Spleen (tissue), 11 donors: ENCODE measurements around the gene EVA1A. TPM values are rescaled to one million over a fixed set of nuclear protein-coding genes. Genes with fewer than 3 reads are reported as not detected.

Source experiments
- DNase-seq: peaks from one replicate; pipeline ENCODE4 v3.0.0-alpha.2; 2020
- H3K27ac ChIP-seq, 8 donors: fragments of 200-600 bp; sonication (generic) in 7 of 8; 1 replicate in 4 of 8; 2 replicates in 4 of 8; pipeline versions ENCODE4 v1.5.0 to v1.8.0; 2016 to 2021; ENCODE audit warnings: inconsistent platforms in 4 of 8, mild to moderate bottlenecking in 4 of 8, moderate library complexity in 1 of 8
- H3K27me3 ChIP-seq, 7 donors: fragments of 200-600 bp; sonication (generic) in 6 of 7; replicated peaks in 1 of 7; 1 replicate in 4 of 7; 2 replicates in 3 of 7; pipeline versions ENCODE4 v1.5.0 to v1.8.0; 2016 to 2021; ENCODE audit warnings: inconsistent platforms in 3 of 7, mild to moderate bottlenecking in 1 of 7
- H3K36me3 ChIP-seq, 6 donors: fragments of 200-600 bp; sonication (generic) in 5 of 6; 1 replicate in 4 of 6; 2 replicates in 2 of 6; pipeline versions ENCODE4 v1.5.0 to v1.8.0; 2016 to 2021; ENCODE audit warnings: inconsistent platforms in 2 of 6
- H3K4me1 ChIP-seq, 6 donors: fragments of 200-600 bp; sonication (generic) in 5 of 6; 1 replicate in 3 of 6; 2 replicates in 3 of 6; pipeline versions ENCODE4 v1.5.0 to v1.8.0; 2016 to 2021; ENCODE audit warnings: inconsistent platforms in 3 of 6
- H3K4me3 ChIP-seq, 8 donors: fragments of 200-600 bp; sonication (generic) in 7 of 8; 1 replicate in 4 of 8; 2 replicates in 4 of 8; pipeline versions ENCODE4 v1.5.0 to v1.8.0; 2016 to 2021; ENCODE audit warnings: inconsistent platforms in 4 of 8, mild to moderate bottlenecking in 4 of 8, moderate library complexity in 2 of 8
- H3K9me3 ChIP-seq, 8 donors: fragments of 200-600 bp; sonication (generic) in 7 of 8; 1 replicate in 4 of 8; 2 replicates in 4 of 8; pipeline versions ENCODE4 v1.5.0 to v1.8.0; 2016 to 2021; ENCODE audit warnings: inconsistent platforms in 4 of 8
- POLR2A ChIP-seq, 3 donors: fragments of 450-650 bp; IDR thresholded peaks; one replicate each; pipeline ENCODE4 v1.5.1; 2017; ENCODE audit warnings: antibody characterized with exemption in 3 of 3, mild to moderate bottlenecking in 1 of 3
- POLR2AphosphoS5 ChIP-seq, 3 donors: sonication (generic); formaldehyde crosslinking; IDR thresholded peaks; one replicate each; pipeline ENCODE4 v1.5.1; 2017; ENCODE audit warnings: antibody characterized with exemption in 3 of 3
- WGBS, 5 donors: extraction: QIAGEN DNeasy Blood & Tissue Kit in 3 of 5; methylation state at CpG; one replicate each; pipeline versions ENCODE4 v1.1.5 to v1.1.7; 2013 to 2018; 5-methylcytosine and 5-hydroxymethylcytosine counted together
- intact Hi-C: fragments of 100-400 bp; cut with DNase I; formaldehyde crosslinking; loops from one replicate; pipeline ENCODE4 v1.15.0; 2023; ENCODE audit warnings: low total_unique reads
- polyA plus RNA-seq, 3 donors: library from polyadenylated mRNA; stranded (reverse); fragments of 200-250 nt; gene quantifications; one replicate each; pipeline ENCODE4 v1.2.1, GENCODE V29; 2013
- total RNA-seq, 7 donors: library from RNA; depleted of rRNA in 3 of 7; stranded (reverse); fragments of >200 nt in 3 of 7; fragmentation: NEBNext Ultra II Directional in 4 of 7; extraction: Animal tissue kit (Norgen Biotek cat#: 25700) in 4 of 7; gene quantifications; one replicate each; pipeline versions ENCODE4 v1.1.0 to v1.2.1, GENCODE V29; 2016 to 2021
- TF ChIP-seq, protein P1 (sequence below), 11 experiments: fragments of 200-600 bp in 7 of 11; fragments of 450-650 bp in 4 of 11; sonication (generic) in 4 of 11; IDR thresholded peaks in 8 of 11; conservative IDR thresholded peaks in 3 of 11; 1 replicate in 7 of 11; 2 replicates in 4 of 11; pipeline versions ENCODE4 v1.4.0 to v1.8.0; 2016 to 2021; ENCODE audit warnings: antibody characterized with exemption in 11 of 11, inconsistent platforms in 4 of 11, mild to moderate bottlenecking in 1 of 11
- donor health status: healthy with polysubstance abuse.
- donor health status: DM: no; HTN: no; CAD: no; lungs with moderate emphysema.
- donor health status: DM: no; HTN: no; CAD: no.
- donor health status: Bipolar disorder and iron deficiency.
- donor health status: healthy.
- donor health status: DM: no; HTN: no; CAD: no.
- donor health status: DM: yes; HTN: yes; CAD: no.

Gene EVA1A
- total and polyA plus RNA-seq, 10 donors: 6.2 to 30.3 (median 14.4) TPM

DNA sequence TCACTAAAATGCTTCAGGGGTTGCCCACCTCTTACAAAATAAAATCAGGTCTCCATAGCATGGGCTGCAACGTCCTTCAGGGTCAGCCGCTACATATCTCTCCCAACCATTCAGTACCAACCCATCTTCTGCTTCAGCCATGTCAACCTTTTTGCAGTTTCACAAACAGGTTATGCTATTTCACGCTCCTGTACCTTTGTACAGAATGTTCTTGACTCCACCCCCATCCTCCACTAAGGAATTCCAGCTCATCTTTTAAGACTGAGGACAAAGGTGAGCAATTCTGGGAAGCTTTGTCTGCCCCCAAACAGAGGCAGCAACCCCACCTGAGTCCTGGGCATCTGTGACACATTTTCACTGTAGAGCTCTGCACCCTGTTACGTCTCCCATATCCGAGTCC is 8.8 kb upstream of the EVA1A start:
- Histone ChIP-seq H3K9me3 (peaks cover 0 to 2% (median 0%) of the 10 kb centered on the region in 8 donors), H3K27ac (no peak overlapping the region), H3K4me3 (no peak overlapping the region), H3K36me3 (no peaks in the 10 kb centered on the region), H3K4me1 (peaks cover 0 to 5% (median 0%) of the 10 kb centered on the region in 6 donors), H3K27me3 (peaks cover 0 to 16% (median 0%) of the 10 kb centered on the region in 7 donors)
- intact Hi-C loops: no loop called here
- TF ChIP-seq POLR2A (IDR thresholded peaks at IDR 0.05): no peak
- no peak for TF ChIP-seq POLR2AphosphoS5 (IDR thresholded peaks at IDR 0.05)
- DNase-seq: no peak
- 85 to 96% (median 91%) methylated on average over 5 of the region's 5 CpGs for WGBS, 5 donors

DNA sequence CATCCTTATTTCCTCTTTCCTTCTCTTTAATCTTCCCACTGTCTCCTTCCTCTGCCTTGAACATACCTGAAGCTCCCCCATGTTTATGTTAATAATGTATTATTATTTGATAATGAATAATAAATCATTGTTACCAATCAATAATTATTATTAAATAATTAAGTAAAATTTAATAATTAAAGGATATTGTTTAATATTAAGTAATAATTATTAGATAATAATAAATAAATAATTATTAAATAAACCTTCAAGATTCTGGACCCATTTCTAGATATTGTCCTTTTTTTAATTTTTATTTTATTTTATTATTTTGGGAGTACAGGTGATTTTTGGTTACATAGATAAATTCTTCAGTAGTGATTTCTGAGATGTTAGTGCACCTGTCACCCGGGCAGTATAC is 7.4 kb upstream of the EVA1A start:
- peaks cover 0 to 5% (median 0%) of the 10 kb centered on the region in 6 donors for H3K4me1 ChIP-seq
- intact Hi-C loops: no loop called here
- H3K27me3 ChIP-seq: peaks cover 0 to 24% (median 0%) of the 10 kb centered on the region in 7 donors
- no peak overlapping the region for H3K27ac ChIP-seq
- no peak overlapping the region for H3K4me3 ChIP-seq
- 89 to 100% (median 96%) methylated on average over 1 of the region's 1 CpG for WGBS, 5 donors
- no peak for DNase-seq
- no peaks in the 10 kb centered on the region for H3K9me3 ChIP-seq
- no peaks in the 10 kb centered on the region for H3K36me3 ChIP-seq
- TF ChIP-seq, protein P1, sequence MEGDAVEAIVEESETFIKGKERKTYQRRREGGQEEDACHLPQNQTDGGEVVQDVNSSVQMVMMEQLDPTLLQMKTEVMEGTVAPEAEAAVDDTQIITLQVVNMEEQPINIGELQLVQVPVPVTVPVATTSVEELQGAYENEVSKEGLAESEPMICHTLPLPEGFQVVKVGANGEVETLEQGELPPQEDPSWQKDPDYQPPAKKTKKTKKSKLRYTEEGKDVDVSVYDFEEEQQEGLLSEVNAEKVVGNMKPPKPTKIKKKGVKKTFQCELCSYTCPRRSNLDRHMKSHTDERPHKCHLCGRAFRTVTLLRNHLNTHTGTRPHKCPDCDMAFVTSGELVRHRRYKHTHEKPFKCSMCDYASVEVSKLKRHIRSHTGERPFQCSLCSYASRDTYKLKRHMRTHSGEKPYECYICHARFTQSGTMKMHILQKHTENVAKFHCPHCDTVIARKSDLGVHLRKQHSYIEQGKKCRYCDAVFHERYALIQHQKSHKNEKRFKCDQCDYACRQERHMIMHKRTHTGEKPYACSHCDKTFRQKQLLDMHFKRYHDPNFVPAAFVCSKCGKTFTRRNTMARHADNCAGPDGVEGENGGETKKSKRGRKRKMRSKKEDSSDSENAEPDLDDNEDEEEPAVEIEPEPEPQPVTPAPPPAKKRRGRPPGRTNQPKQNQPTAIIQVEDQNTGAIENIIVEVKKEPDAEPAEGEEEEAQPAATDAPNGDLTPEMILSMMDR (IDR thresholded peaks at IDR 0.05 in 8 of 11, conservative IDR thresholded peaks at IDR 0.05 in 3 of 11): no peak
- no peak for TF ChIP-seq POLR2A (IDR thresholded peaks at IDR 0.05)
- no peak for TF ChIP-seq POLR2AphosphoS5 (IDR thresholded peaks at IDR 0.05)

DNA sequence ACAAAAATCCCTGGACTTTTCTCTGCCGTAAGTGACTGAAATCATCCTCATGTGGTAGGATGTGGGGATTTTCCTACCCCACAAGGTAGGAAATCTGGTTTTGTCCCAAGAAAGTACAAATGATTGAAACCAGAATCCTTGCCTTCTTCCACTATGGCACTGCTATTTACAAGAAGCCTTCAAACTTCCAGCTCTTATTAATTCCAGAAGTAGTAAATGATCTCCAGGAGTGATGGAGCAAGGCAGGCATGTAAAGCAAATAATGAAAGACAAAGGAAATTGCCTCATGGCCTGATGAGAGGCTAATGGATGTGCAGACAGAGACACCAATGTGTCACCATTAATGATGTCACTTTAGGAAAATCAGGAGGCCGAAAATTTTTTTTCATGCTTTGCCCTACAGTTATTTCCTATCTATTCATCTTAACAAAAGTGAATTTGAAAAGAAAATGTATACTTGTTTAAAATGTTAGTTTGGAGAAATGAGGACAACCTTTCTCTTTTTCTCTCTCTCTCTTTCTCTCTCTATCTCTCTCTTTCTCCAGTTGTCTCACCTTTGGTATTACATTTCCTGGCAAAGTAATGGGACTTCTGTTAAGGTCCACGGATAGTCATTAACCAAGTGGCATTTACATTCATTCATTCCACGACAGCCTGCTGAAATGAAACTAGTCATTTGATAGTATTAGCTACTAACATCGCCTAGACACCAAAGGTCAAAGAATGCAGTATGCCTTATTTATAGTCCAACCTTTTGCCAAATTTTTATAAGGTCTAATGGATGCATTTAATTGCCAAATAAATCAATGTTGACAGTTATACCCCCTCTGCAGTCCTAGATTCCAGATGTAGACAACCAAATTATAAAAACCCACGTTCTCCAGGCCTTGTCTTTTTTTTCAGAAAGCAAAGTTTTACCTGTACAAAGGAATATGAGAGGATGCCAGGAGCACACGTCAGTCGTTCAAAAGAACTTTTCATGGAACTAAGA is 5.0 kb upstream of the EVA1A start:
- WGBS, 5 donors: 80 to 88% (median 85%) methylated on average over 8 of the region's 8 CpGs
- Histone ChIP-seq H3K4me3 (no peak overlapping the region), H3K27ac (no peak overlapping the region), H3K9me3 (no peaks in the 10 kb centered on the region), H3K36me3 (no peaks in the 10 kb centered on the region), H3K4me1 (peaks cover 0 to 12% (median 6%) of the 10 kb centered on the region in 6 donors), H3K27me3 (peaks cover 0 to 48% (median 10%) of the 10 kb centered on the region in 7 donors)
- TF ChIP-seq POLR2A (IDR thresholded peaks at IDR 0.05) (no peak), POLR2AphosphoS5 (IDR thresholded peaks at IDR 0.05) (no peak)
- TF ChIP-seq, protein P1 (IDR thresholded peaks at IDR 0.05 in 8 of 11, conservative IDR thresholded peaks at IDR 0.05 in 3 of 11): no peak
- intact Hi-C loops: no loop called here
- DNase-seq: no peak

DNA sequence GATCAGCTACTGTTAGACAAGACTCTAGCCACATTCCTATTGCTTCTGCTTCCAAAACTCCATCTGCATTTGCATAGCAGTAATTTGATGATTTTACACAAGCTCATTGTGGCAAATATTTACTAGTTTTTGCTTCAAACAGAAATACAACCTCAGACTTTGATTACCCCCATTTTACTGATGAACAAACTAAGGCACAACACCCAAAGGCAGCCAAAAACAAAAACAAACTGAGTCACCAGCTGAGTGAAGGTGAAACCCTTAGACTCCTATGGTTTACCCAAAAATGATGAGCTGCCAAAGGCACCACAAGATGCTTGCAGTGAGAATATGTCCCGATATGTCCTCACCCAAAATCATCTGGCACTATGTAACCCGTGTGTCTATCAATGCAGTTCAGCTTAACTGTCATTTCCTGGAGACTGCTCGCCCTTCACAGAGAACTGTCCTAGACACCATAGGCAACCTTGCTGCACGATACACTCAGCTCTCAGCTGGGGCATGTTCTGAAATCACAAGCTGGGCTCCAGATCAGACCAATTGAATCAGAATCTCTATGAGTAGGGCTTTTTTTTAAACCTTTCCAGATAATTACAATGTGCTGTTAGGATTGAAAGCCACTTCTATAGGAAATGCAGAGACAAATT is 4.1 kb upstream of the EVA1A start:
- WGBS, 5 donors: 49 to 68% (median 60%) methylated on average over 4 of the region's 4 CpGs
- H3K9me3 ChIP-seq: no peaks in the 10 kb centered on the region
- peaks cover 0 to 48% (median 18%) of the 10 kb centered on the region in 7 donors for H3K27me3 ChIP-seq
- H3K4me1 ChIP-seq: peaks cover 3 to 18% (median 15%) of the 10 kb centered on the region in 6 donors
- no peak overlapping the region for H3K4me3 ChIP-seq
- no peak for TF ChIP-seq POLR2AphosphoS5 (IDR thresholded peaks at IDR 0.05)
- TF ChIP-seq, protein P1 (IDR thresholded peaks at IDR 0.05 in 8 of 11, conservative IDR thresholded peaks at IDR 0.05 in 3 of 11): no peak
- no peak for DNase-seq
- intact Hi-C loops: no loop called here
- no peaks in the 10 kb centered on the region for H3K36me3 ChIP-seq
- H3K27ac ChIP-seq: no peak overlapping the region
